Thoracic aorta (tissue), 2 donors: ENCODE data around the gene PTPRN2. TPM values are rescaled to one million over a fixed set of nuclear protein-coding genes. Genes with fewer than 3 reads are reported as not detected.

Source experiments
- ATAC-seq: fragments of 150-250 bp; one replicate; pipeline ENCODE4 v1.8.0; 2017; ENCODE audit warnings: low read depth; ENCODE audit not compliant: insufficient number of reproducible peaks, low FRiP score
- DNase-seq: peaks from one replicate; pipeline ENCODE4 v3.0.0-alpha.2; 2020; ENCODE audit warnings: low spot score
- H3K27ac ChIP-seq, 2 donors: fragments of 200-600 bp; sonication (generic); 1 replicate in 1 of 2; 2 replicates in 1 of 2; pipeline ENCODE4 v1.5.1; 2016; ENCODE audit warnings: mild to moderate bottlenecking in 2 of 2, moderate library complexity in 2 of 2
- H3K27me3 ChIP-seq: fragments of 200-600 bp; sonication (generic); replicated peaks from 2 replicates; pipeline ENCODE4 v1.6.0; 2016; ENCODE audit warnings: mild to moderate bottlenecking; ENCODE audit not compliant: insufficient read depth
- H3K36me3 ChIP-seq: fragments of 200-600 bp; sonication (generic); one replicate; pipeline ENCODE4 v1.5.1; 2016
- H3K4me1 ChIP-seq, 2 donors: fragments of 200-600 bp; sonication (generic); 1 replicate in 1 of 2; 2 replicates in 1 of 2; pipeline versions ENCODE4 v1.5.1 to v1.6.0; 2016; ENCODE audit warnings: low read depth in 2 of 2, mild to moderate bottlenecking in 1 of 2; ENCODE audit not compliant: control insufficient read depth in 1 of 2
- H3K4me3 ChIP-seq: fragments of 200-600 bp; sonication (generic); 2 replicates; pipeline ENCODE4 v1.5.1; 2016; ENCODE audit warnings: mild to moderate bottlenecking
- H3K9me3 ChIP-seq: fragments of 200-600 bp; sonication (generic); 2 replicates; pipeline ENCODE4 v1.5.1; 2016
- CTCF ChIP-seq: fragments of 200-600 bp; sonication (generic); IDR thresholded peaks from one replicate; pipeline ENCODE4 v1.5.1; 2019; ENCODE audit warnings: antibody characterized with exemption
- total RNA-seq, 2 donors: library from RNA; depleted of rRNA; stranded (reverse); fragments of >200 nt; gene quantifications; one replicate each; pipeline versions ENCODE4 v1.1.0 to v1.2.3, GENCODE V29; 2016

PTPRN2 gene
- total RNA-seq, 2 donors from 2014 or later: 2.2 to 3.1 TPM

- DNase-seq: no peak
- no peak overlapping the region for H3K27ac ChIP-seq
- TF ChIP-seq CTCF: no peak
- H3K27me3 ChIP-seq: no peaks in the 10 kb centered on the region
- H3K36me3 ChIP-seq: no peaks in the 10 kb centered on the region
- H3K9me3 ChIP-seq: no peaks in the 10 kb centered on the region
- no peak for ATAC-seq
- no peak overlapping the region for H3K4me3 ChIP-seq
- H3K4me1 ChIP-seq: no peaks in the 10 kb centered on the region
Measured at GRCh38 chr7:158556721-158557440, 30.7 kb downstream of the PTPRN2 start.

GRCh38 chr7:158555034-158555520, 32.5 kb downstream of the PTPRN2 start:
- Histone ChIP-seq H3K4me1 (no peaks in the 10 kb centered on the region), H3K9me3 (no peaks in the 10 kb centered on the region), H3K36me3 (no peaks in the 10 kb centered on the region), H3K27me3 (no peaks in the 10 kb centered on the region), H3K27ac (no peak overlapping the region), H3K4me3 (no peak overlapping the region)
- no peak for DNase-seq
- no peak for TF ChIP-seq CTCF
- ATAC-seq: no peak

GRCh38 chr7:158550886-158551452, 36.7 kb downstream of the PTPRN2 start:
- Histone ChIP-seq H3K36me3 (no peaks in the 10 kb centered on the region), H3K27ac (no peak overlapping the region), H3K4me3 (no peak overlapping the region), H3K27me3 (no peaks in the 10 kb centered on the region), H3K4me1 (no peaks in the 10 kb centered on the region), H3K9me3 (no peaks in the 10 kb centered on the region)
- ATAC-seq: no peak
- TF ChIP-seq CTCF: no peak
- no peak for DNase-seq

GRCh38 chr7:158550394-158550700, 37.3 kb downstream of the PTPRN2 start:
- Histone ChIP-seq H3K27me3 (no peaks in the 10 kb centered on the region), H3K9me3 (no peaks in the 10 kb centered on the region), H3K36me3 (no peaks in the 10 kb centered on the region), H3K4me3 (no peak overlapping the region), H3K4me1 (no peaks in the 10 kb centered on the region), H3K27ac (no peak overlapping the region)
- no peak for ATAC-seq
- DNase-seq: no peak
- TF ChIP-seq CTCF: no peak

GRCh38 chr7:158549616-158550393, 37.8 kb downstream of the PTPRN2 start:
- TF ChIP-seq CTCF: no peak
- no peaks in the 10 kb centered on the region for H3K27me3 ChIP-seq
- no peaks in the 10 kb centered on the region for H3K9me3 ChIP-seq
- no peak overlapping the region for H3K4me3 ChIP-seq
- DNase-seq (no peak), ATAC-seq (no peak)
- no peaks in the 10 kb centered on the region for H3K4me1 ChIP-seq
- H3K27ac ChIP-seq: no peak overlapping the region
- no peaks in the 10 kb centered on the region for H3K36me3 ChIP-seq
